ENCODE results near the gene RAD51B. TPM values are rescaled to one million over a fixed set of nuclear protein-coding genes. Genes with fewer than 3 reads are reported as not detected.

Gene RAD51B
- total and polyA plus RNA-seq, 9 of the 15 experiments (the other 6 are each of a cell fraction or from before 2014, with no cell fraction given), result 8.5 to 17.3 (median 11.3) TPM

GRCh38 chr14:68650404-68650994, 830.9 kb downstream of the RAD51B start (continued):
- TF ChIP-seq THRA (IDR thresholded peaks at IDR 0.05) (no peak), SNRNP70 (optimal IDR thresholded peaks at IDR 0.05; ENCODE audit: low read depth, low read length) (no peak), NFXL1 (CRISPR knock-in tag; IDR thresholded peaks at IDR 0.05) (no peak), ZFP36 (IDR thresholded peaks at IDR 0.05; ENCODE audit: low read depth, low read length, partially characterized antibody) (no peak), PCBP2 (IDR thresholded peaks at IDR 0.05; ENCODE audit: low read depth, low read length, poor library complexity, severe bottlenecking) (no peak)
- TF ChIP-seq, protein P1, sequence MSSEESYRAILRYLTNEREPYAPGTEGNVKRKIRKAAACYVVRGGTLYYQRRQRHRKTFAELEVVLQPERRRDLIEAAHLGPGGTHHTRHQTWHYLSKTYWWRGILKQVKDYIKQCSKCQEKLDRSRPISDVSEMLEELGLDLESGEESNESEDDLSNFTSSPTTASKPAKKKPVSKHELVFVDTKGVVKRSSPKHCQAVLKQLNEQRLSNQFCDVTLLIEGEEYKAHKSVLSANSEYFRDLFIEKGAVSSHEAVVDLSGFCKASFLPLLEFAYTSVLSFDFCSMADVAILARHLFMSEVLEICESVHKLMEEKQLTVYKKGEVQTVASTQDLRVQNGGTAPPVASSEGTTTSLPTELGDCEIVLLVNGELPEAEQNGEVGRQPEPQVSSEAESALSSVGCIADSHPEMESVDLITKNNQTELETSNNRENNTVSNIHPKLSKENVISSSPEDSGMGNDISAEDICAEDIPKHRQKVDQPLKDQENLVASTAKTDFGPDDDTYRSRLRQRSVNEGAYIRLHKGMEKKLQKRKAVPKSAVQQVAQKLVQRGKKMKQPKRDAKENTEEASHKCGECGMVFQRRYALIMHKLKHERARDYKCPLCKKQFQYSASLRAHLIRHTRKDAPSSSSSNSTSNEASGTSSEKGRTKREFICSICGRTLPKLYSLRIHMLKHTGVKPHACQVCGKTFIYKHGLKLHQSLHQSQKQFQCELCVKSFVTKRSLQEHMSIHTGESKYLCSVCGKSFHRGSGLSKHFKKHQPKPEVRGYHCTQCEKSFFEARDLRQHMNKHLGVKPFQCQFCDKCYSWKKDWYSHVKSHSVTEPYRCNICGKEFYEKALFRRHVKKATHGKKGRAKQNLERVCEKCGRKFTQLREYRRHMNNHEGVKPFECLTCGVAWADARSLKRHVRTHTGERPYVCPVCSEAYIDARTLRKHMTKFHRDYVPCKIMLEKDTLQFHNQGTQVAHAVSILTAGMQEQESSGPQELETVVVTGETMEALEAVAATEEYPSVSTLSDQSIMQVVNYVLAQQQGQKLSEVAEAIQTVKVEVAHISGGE (CRISPR knock-in tag; IDR thresholded peaks at IDR 0.05), result no peak

All from K562 (cell line).